Cardiac fibroblast (primary cell): ENCODE results near the gene FCGR2B.
"Not testable (repeated sequence)": the region's sequence is repeated elsewhere in the genome, so short reads cannot be mapped to it uniquely, and the experiment has no call there.

Experiments
- DNase-seq, 2 donors: peaks; one replicate each; pipeline versions ENCODE4 v3.0.0 to v3.0.0-alpha.2; 2010; ENCODE audit warnings: low read depth in 2 of 2
- H3K4me3 ChIP-seq, 2 donors: replicated peaks in 1 of 2; 1 replicate in 1 of 2; 2 replicates in 1 of 2; pipeline ENCODE4 v1.5.1; 2011; ENCODE audit warnings: low read depth in 2 of 2, low read length in 2 of 2, mild to moderate bottlenecking in 2 of 2, moderate library complexity in 1 of 2
- TF ChIP-seq, protein P1 (sequence below): IDR thresholded peaks from one replicate; pipeline ENCODE4 v1.5.1; 2011; ENCODE audit warnings: low read depth, mild to moderate bottlenecking, low read length, inconsistent platforms

Gene FCGR2B

DNA sequence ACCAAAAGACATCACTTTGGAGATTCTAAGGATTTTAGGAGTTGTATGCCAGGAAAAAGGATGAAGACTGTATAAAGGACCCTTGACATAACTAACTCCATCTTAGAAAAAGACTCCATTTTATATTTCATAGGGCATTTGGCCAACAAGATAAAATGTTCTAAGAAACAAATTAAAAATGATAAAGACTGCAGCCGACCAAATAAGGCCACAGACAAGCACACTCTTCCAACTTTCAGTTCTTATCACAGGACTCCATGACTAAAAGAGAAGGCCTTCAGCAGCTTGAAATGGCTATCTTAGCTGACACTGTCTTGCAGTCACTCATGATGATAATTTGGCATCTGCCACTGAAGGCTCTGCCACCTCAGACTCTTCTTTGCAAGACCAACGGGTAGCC is 23.7 kb upstream of the FCGR2B start:
- not testable (repeated sequence) for DNase-seq, H3K4me3 ChIP-seq

DNA sequence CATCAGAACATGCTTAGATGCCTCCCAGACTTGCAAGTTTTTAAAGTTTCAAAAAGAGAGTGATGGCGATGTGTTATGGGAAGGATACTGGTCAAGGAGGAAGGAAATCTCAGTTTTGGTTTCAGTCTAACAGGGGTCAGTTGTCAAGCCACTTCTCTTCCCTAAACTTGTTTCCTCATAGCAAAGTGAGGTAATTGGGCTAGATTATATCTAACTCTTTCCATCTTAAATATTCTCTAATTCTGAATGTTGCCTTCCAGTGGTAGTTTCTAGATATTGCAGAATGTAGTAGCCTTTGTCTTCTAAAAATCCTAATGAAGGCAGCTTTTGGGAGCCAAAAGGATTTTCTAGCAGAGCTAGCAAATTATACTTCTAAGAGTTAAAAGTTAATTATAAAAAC is 20.2 kb upstream of the FCGR2B start:
- DNase-seq, result peak; percentile 31 to 38
- not testable (repeated sequence) for H3K4me3 ChIP-seq

DNA sequence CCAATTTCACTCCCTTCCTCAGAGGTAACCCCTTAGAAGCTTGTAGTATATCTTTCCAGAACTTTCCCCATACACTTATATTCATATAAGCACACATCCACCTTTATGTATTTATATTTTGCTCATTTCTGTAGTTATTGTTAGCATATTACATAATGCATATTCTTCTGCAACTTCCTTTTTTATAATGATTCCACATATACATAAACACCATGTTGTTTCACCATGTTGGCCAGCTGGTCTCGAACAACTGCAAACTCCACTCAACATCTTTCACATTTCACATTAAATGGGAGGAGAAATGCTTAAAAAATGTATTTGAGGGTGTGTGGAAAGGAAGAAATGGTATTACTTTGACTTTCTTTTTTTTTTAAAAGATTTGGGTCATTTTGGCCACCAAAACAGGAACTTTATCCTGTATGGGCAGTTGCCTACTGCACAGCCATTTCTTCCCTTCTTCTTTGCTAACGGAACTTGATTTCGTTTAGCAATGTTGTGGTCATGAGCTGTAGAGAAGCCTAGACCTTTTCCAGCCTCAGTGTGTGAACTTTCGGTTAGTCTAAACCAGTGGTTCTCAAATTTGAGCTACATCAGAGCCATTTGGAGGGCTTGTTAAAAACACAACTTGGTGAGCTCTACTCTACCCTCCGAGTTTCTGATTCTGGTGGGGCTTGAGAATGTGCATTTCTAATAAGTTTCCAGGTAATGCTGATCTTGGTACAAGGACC is 19.3 kb upstream of the FCGR2B start:
- DNase-seq, H3K4me3 ChIP-seq: not testable (repeated sequence)

DNA sequence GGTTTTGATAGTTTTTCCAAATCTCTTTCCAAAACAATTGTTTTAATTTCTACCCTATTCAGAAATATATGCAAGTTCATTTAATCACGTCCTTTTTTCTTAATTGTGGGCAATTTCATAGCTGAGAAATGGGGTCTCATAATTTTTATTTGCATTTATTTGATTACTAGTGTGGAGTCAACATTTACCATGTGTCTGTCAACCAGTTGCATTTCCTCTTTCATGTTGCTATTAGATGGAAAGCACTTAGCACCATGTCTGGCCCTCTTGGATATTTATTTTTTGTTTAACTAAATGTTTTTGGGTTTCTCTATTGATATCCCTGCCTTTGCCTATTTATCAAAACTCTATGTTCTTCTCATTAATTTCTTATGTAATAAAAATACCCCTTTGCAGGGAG is 18.1 kb upstream of the FCGR2B start:
- DNase-seq, H3K4me3 ChIP-seq: not testable (repeated sequence)

DNA sequence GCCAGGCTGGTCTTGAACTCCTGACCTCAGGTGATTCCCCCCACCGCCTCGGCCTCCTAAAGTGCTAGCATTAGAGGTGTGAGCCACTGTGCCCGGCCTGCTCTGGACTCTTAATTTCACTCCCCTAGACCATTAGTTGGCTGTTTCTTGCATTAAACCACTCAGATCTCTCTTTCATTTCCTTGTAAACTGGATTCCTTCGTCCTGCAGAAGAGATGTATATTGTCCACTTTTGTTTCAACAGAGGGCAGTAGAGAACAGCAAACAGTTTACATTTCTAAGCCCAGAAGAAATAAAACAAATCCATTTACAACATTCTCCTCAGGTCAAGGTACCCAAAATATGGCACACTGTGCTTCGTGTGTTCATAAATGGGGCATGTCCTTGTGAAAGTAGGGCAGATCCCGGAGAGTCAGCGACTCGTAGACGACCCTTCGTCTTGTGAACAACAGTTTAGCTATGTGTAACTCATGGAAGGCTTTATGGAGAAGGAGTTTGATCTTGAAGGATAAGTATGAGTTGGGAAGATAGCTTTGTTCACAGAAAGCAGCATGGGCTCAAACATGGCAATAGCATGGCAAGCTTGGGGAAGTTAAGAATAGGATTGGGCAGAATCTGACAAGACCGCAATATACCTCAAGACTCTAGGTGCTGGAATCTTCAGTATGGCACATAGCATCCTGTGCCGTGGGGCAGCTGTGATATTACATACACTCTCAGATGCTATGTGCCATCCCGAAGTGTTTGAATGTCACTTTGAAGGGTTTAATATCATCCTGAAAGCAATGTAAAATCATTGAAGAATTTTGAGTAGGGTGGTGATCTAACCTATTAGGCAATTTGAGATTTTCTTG is 15.2 kb upstream of the FCGR2B start:
- DNase-seq, result peak; percentile 60 to 73
- TF ChIP-seq, protein P1, sequence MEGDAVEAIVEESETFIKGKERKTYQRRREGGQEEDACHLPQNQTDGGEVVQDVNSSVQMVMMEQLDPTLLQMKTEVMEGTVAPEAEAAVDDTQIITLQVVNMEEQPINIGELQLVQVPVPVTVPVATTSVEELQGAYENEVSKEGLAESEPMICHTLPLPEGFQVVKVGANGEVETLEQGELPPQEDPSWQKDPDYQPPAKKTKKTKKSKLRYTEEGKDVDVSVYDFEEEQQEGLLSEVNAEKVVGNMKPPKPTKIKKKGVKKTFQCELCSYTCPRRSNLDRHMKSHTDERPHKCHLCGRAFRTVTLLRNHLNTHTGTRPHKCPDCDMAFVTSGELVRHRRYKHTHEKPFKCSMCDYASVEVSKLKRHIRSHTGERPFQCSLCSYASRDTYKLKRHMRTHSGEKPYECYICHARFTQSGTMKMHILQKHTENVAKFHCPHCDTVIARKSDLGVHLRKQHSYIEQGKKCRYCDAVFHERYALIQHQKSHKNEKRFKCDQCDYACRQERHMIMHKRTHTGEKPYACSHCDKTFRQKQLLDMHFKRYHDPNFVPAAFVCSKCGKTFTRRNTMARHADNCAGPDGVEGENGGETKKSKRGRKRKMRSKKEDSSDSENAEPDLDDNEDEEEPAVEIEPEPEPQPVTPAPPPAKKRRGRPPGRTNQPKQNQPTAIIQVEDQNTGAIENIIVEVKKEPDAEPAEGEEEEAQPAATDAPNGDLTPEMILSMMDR, result peak; percentile 45
- not testable (repeated sequence) for H3K4me3 ChIP-seq

DNA sequence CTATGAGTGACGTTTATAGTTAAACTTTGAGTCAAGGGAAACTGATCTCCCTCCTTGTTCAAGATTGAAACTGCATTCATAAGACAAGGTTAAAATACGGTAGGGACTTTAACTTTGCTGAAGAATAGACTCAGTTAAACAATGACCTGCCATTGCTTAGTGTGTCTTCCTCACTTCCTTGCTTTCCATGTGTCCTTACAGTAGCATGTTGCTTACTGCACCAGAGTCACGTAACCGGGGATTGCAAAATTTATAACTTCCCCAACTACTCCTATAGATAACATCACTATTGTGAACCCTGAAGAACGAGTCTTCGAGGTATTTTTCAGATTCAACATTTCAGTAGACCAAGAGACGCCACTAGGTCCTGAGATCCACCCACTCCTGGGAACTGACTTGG is 9.4 kb upstream of the FCGR2B start:
- DNase-seq, H3K4me3 ChIP-seq: not testable (repeated sequence)

DNA sequence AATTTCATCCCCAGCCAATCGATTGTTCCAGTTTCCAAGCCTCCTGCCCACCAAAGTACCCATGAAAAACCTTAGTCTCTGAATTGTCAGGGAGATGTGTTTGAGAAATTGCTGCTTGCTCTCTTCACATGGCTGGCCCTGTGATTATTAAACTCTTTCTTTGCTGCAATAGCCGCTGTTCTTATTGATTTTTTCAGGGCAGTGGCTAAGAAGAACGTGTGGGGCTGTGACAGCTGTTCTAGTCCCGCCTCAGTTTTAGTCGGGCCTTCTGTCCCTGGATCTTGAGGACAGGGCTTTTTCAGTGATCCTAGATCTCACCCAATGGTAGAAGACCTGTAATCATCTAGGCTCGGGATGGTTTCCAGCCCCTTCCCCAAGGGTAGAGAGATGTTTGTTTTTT is 9.0 kb upstream of the FCGR2B start:
- H3K4me3 ChIP-seq, DNase-seq: not testable (repeated sequence)

DNA sequence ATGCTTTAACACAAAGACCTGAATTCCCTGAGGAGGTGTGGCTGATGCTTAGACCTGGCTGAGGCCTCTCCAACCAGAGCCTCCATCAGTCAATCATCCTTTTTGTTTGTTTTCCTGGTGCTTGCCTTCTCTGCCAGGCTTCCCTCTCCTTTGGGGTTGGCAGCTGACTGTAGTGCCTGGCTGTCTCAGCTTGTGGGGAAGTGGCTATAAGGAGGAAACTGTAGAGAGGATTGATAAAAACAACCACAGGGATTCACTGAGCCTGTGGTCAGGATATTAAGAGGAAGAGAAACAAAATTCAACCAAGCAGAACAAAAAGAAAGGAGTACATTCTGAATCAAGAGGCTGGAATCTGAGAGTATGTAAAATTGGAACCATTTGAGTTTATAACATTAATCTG is 4.4 kb upstream of the FCGR2B start:
- DNase-seq, H3K4me3 ChIP-seq: not testable (repeated sequence)

DNA sequence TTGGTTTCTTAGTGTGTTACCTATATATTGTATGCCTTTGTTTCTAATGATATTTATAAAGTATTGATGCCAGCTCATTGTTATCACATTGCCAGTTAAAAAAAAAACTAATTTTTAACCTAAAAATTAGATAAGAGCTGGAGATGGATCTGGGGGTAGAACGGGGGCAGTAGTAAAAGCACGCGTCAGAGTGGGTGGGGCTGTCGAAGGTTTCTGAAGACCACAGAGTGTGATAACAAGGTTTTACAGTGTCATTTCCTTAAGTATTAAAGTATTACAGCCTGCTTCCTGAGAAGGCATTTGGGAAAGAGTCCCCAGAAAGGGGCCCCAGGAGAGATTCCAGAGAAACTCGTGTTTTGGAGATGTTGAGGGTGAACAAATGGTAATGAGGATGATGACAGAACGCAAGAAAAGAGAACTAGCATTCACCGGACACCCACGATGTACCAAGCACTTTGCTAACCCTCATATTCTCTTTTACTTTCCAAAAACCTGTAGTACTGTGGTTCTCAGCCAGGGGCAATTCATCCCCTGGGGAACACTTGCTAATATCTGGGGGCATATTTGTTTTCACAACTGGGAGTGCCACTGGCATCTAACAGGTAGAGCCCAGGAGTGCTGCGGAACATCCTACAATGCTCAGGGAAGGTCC is 1.2 kb upstream of the FCGR2B start:
- not testable (repeated sequence) for H3K4me3 ChIP-seq, DNase-seq

DNA sequence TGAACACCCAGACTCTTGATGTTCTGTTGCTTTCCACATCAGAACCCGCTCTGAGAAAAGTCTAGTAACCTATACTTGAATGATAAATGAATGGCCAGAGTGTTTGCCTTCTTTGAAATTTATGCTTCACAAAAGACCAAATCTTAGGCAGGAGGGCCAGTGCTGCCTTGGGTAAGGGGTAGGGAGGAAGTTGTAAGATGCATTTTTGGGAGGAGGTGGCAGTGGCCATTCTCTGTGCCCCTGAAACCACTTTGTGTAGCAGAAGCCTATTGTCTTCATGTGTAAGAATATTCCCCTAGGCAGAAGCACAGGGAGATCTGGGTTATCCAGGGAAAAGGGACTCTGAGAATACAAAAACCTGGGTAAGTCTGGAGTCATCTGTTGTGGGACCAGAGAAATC is 626 bp downstream of the FCGR2B start:
- not testable (repeated sequence) for DNase-seq, H3K4me3 ChIP-seq

DNA sequence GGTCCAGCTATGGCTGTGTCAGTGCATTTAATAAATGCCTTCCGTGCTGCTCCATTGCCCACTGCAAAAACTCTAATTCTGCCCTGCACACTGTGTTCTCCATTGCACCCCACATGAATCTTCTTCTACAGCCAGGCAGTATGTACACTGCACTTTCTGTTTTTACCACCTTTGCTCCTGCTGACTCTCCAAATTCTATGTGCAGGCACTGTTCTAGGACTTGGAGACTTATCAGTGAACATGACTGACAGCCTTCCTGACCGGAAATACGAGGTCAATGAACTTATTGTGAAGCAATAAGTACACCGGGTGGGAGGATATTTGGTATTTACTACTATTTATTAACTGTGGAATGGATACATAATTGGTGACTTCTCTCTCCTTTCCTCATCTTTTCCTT is 1.7 kb downstream of the FCGR2B start:
- not testable (repeated sequence) for H3K4me3 ChIP-seq, DNase-seq

DNA sequence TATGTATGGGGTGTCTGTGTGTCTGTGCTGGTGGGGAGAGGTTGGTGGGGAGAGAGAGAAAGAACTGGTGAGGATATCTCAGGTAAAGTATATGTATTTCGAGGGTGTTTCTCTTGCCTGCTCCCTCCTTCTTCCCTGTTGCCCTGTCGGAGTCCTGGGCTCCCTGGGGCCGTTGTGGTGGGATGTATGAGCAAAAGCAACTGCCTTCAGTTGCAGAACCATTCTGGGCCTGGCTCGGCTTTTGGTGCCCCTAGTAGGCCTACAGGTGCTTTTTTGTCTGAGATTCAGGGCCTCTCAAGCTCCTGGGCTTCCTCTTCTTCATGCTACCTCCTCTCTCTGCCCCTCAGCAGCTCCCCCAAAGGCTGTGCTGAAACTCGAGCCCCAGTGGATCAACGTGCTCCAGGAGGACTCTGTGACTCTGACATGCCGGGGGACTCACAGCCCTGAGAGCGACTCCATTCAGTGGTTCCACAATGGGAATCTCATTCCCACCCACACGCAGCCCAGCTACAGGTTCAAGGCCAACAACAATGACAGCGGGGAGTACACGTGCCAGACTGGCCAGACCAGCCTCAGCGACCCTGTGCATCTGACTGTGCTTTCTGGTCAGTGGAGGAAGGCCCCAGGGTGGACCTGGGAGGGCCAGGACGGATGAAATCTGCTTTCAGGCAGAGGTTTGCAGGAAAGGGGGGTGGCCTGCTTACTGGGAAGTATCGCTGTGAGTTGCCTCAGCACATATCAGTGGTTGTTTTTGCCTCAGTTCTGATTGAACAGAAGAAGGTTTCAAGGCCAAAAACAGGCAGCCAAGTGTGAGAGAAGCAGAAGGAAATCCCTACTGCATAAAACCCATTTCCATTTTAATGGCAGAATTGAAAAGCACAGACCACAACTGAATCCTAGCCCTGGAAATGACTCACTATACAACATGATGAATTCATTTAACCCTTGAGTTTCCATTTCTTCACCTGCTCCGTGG is 8.4 kb downstream of the FCGR2B start:
- peak in 1 of 2 donors; percentile 3 for DNase-seq

DNA sequence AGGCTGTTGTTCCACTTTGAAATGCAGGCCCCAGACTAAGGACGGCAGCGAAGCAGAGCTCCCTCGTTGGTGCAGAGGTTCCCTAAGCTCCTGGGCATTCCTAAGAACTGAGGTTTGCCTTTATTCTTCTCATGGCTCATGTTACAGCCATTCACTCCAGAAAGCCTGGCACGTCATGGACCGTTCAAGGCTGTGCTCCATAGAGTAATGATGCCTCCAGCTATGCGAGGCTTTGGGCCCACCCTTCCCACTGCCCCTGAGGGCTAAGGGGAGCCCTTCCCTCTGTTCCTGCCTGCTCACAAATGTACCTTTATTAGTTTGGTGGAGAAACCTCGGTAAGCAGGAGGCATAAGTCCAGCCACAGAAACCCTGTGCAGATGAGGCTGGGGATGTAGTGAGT is 10.5 kb downstream of the FCGR2B start:
- not testable (repeated sequence) for DNase-seq

More for the DNA sequence above, 8.4 kb downstream of the FCGR2B start:
- H3K4me3 ChIP-seq, result not testable (repeated sequence)

DNA sequence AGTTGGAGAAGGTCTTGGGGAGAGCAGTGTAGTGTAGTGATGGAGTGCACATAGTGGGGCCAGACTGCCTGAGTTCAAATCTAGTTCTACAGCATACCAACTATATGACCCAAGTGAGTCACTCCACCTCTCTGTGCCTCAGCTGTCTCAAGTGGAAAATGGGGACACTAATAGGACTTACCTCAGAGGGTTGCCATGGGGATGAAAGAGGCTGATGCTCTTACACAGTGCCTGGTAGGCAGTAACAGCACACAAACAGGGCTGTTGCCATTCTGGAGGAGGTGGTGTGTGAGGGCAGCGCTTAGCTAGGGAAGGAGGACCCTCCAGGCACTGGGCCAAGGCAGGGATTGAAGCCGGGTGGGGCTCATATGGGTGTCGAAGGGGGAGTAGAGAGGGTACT is 11.5 kb downstream of the FCGR2B start:
- not testable (repeated sequence) for DNase-seq, H3K4me3 ChIP-seq

More for the DNA sequence above, 10.5 kb downstream of the FCGR2B start:
- H3K4me3 ChIP-seq, result not testable (repeated sequence)

DNA sequence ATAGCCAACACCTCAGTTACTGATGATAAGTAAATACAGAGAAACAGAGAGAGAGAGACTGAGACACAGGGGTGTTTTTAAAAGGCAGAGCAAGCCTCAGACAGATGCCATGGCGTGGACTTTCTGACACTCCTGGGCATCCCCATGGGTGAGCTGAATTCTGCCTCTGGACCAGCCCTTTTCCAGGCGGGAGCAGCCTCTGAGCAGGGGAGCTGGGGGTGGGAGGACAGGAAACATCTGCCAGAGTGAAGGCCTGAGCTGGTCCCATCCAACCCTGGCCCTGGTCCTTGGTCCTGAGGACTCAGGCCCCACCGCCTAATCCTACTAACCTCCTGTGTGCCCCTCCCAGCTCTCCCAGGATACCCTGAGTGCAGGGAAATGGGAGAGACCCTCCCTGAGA is 12.0 kb downstream of the FCGR2B start:
- H3K4me3 ChIP-seq, DNase-seq: not testable (repeated sequence)
